ENCODE results near the gene GPR18. TPM values are rescaled to one million over a fixed set of nuclear protein-coding genes. Genes with fewer than 3 reads are reported as not detected.

Gene GPR18
- total and polyA plus RNA-seq, 2 of the 13 experiments (the other 11 are each of a cell fraction or from before 2014, with no cell fraction given) = not detected

DNA sequence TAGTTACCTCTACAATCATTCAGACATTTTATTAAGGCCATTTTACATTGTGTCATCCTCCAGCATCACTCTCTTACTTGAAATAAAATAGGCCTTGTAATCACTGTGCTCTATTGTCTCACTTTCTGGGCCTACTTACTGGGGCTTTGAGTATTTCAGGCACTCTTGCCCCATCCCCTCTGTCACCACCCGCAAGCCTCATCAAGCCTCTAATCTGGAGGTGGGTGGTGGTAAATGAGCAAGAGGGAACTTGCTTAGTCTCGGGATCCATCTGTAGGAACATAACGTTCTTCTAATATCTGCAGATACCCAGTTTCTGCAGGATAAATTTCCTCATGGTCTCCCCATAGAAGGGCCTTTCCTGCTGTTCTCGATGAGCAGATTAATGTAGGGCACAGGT lies 19.4 kb upstream of the GPR18 start:
- no peak overlapping the region for H2AFZ ChIP-seq (ENCODE audit: low read length)
- H3K79me2 ChIP-seq (ENCODE audit: insufficient read depth, low read length) = no peaks in the 10 kb centered on the region
- ChIA-PET POLR2A (no interaction called here), CTCF (ENCODE audit: low intra/inter-chr PET ratio, low total read pairs) (no interaction called here)
- FAIRE-seq (no peak), DNase-seq (ENCODE audit: low spot score) (no peak), ATAC-seq (no peak)
- H3K27me3 ChIP-seq (ENCODE audit: control insufficient read depth in 1 of 2, insufficient read depth in 2 of 2, low read length in 2 of 2) = no peaks in the 10 kb centered on the region
- intact Hi-C loops (cut with micrococcal nuclease; ENCODE audit: unreplicated experiment) = no loop called here
- WGBS (ENCODE audit: low lambda C conversion rate) = 97% methylated on average over 4 of the region's 4 CpGs
- no peaks in the 10 kb centered on the region for H3K9me3 ChIP-seq (ENCODE audit: low read length)
- H3K4me1 ChIP-seq (ENCODE audit: insufficient read depth, low read length) = no peaks in the 10 kb centered on the region
- H4K20me1 ChIP-seq (ENCODE audit: insufficient read depth, low read length) = peaks cover 3% of the 10 kb centered on the region; the same call in 1 of the 2 replicates
- no TSS peak for BruUV-seq (replicated peaks)
- H3K4me2 ChIP-seq (ENCODE audit: low read depth, low read length) = no peak overlapping the region
- H3K27ac ChIP-seq (ENCODE audit: extremely low read length, insufficient read depth, low read length) = no peak overlapping the region
- H3K36me3 ChIP-seq (replicated peaks in 1 of 2; ENCODE audit: control insufficient read depth in 1 of 2, insufficient read depth in 2 of 2, low read length in 2 of 2) = peaks cover 3 to 18% of the 10 kb centered on the region in 2 experiments; a peak in 4 of 5 replicates
- H3K9ac ChIP-seq (ENCODE audit: insufficient read depth, low read depth, low read length) = no peak overlapping the region
- in situ Hi-C loops (cut with HindIII; ENCODE audit: extremely low pct_ligation_motif_present, low pct_unique_long_range_greater_than_20kb) = no loop called here
- no peak for TF ChIP-seq ZNF75D (CRISPR knock-in tag; IDR thresholded peaks at IDR 0.05; ENCODE audit: borderline replicate concordance)
- TF ChIP-seq REPIN1 (CRISPR knock-in tag; IDR thresholded peaks at IDR 0.05; ENCODE audit: borderline replicate concordance, low read depth) = no peak
- no peak for TF ChIP-seq SSRP1 (CRISPR knock-in tag; IDR thresholded peaks at IDR 0.05)
- TF ChIP-seq, protein P1, sequence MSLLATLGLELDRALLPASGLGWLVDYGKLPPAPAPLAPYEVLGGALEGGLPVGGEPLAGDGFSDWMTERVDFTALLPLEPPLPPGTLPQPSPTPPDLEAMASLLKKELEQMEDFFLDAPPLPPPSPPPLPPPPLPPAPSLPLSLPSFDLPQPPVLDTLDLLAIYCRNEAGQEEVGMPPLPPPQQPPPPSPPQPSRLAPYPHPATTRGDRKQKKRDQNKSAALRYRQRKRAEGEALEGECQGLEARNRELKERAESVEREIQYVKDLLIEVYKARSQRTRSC (CRISPR knock-in tag; IDR thresholded peaks at IDR 0.05; ENCODE audit: low read depth) = no peak
- TF ChIP-seq, protein P2, sequence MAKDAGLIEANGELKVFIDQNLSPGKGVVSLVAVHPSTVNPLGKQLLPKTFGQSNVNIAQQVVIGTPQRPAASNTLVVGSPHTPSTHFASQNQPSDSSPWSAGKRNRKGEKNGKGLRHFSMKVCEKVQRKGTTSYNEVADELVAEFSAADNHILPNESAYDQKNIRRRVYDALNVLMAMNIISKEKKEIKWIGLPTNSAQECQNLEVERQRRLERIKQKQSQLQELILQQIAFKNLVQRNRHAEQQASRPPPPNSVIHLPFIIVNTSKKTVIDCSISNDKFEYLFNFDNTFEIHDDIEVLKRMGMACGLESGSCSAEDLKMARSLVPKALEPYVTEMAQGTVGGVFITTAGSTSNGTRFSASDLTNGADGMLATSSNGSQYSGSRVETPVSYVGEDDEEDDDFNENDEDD (CRISPR knock-in tag; IDR thresholded peaks at IDR 0.05; ENCODE audit: borderline replicate concordance) = no peak
- TF ChIP-seq SMC3 (IDR thresholded peaks at IDR 0.05; ENCODE audit: low read length) = no peak
- no peak for TF ChIP-seq ZNF776 (CRISPR knock-in tag; IDR thresholded peaks at IDR 0.05)
- TF ChIP-seq ZNF225 (CRISPR knock-in tag; IDR thresholded peaks at IDR 0.05) = no peak
- no peak for TF ChIP-seq ZNF331 (CRISPR knock-in tag; IDR thresholded peaks at IDR 0.05)
- TF ChIP-seq ZNF749 (CRISPR knock-in tag; IDR thresholded peaks at IDR 0.05; ENCODE audit: borderline replicate concordance) = no peak
- no peak for TF ChIP-seq CBX1 (IDR thresholded peaks at IDR 0.05; ENCODE audit: low read depth)
- TF ChIP-seq, protein P3, sequence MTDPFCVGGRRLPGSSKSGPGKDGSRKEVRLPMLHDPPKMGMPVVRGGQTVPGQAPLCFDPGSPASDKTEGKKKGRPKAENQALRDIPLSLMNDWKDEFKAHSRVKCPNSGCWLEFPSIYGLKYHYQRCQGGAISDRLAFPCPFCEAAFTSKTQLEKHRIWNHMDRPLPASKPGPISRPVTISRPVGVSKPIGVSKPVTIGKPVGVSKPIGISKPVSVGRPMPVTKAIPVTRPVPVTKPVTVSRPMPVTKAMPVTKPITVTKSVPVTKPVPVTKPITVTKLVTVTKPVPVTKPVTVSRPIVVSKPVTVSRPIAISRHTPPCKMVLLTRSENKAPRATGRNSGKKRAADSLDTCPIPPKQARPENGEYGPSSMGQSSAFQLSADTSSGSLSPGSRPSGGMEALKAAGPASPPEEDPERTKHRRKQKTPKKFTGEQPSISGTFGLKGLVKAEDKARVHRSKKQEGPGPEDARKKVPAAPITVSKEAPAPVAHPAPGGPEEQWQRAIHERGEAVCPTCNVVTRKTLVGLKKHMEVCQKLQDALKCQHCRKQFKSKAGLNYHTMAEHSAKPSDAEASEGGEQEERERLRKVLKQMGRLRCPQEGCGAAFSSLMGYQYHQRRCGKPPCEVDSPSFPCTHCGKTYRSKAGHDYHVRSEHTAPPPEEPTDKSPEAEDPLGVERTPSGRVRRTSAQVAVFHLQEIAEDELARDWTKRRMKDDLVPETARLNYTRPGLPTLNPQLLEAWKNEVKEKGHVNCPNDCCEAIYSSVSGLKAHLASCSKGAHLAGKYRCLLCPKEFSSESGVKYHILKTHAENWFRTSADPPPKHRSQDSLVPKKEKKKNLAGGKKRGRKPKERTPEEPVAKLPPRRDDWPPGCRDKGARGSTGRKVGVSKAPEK (CRISPR knock-in tag; IDR thresholded peaks at IDR 0.05; ENCODE audit: borderline replicate concordance) = no peak
- TF ChIP-seq PCBP2 (optimal IDR thresholded peaks at IDR 0.05; ENCODE audit: low read depth, low read length, poor library complexity, severe bottlenecking) = no peak
- TF ChIP-seq RARA (CRISPR knock-in tag; IDR thresholded peaks at IDR 0.05) = no peak
- no peak for TF ChIP-seq SP1 (IDR thresholded peaks at IDR 0.05)
- TF ChIP-seq SP1 (CRISPR knock-in tag; IDR thresholded peaks at IDR 0.05) = no peak
- TF ChIP-seq GABPA (IDR thresholded peaks at IDR 0.05; ENCODE audit: low read depth, low read length) = no peak
- no peak for TF ChIP-seq GABPA (CRISPR knock-in tag; IDR thresholded peaks at IDR 0.05; ENCODE audit: low read depth)
- TF ChIP-seq ISX (CRISPR knock-in tag; conservative IDR thresholded peaks at IDR 0.05) = no peak
- H3K4me3 ChIP-seq (replicated peaks in 1 of 3; ENCODE audit: insufficient read depth in 1 of 3, low read depth in 2 of 3, low read length in 3 of 3) = no peak overlapping the region
